OCI-LY1 (cell line): ENCODE results near the gene EEF1AKMT1.

ENCODE experiments used
- H2AFZ ChIP-seq: fragments of 200-600 bp; sonication (generic), shearing (Covaris generic); 2 replicates; pipeline ENCODE4 v1.6.0; 2014; ENCODE audit warnings: antibody characterized with exemption, mild to moderate bottlenecking, low read length
- H3F3A ChIP-seq: fragments of 200-600 bp; sonication (generic), shearing (Covaris generic); 2 replicates; pipeline ENCODE4 v1.6.0; 2014; ENCODE audit warnings: mild to moderate bottlenecking, antibody characterized with exemption, low read length, moderate library complexity; ENCODE audit not compliant: insufficient read depth
- H3K27ac ChIP-seq: fragments of 200-600 bp; sonication (generic); 2 replicates; pipeline ENCODE4 v1.5.1; 2014; ENCODE audit warnings: low read length, mixed run types, mild to moderate bottlenecking, low read depth; ENCODE audit not compliant: poor library complexity, severe bottlenecking
- H3K27me3 ChIP-seq: fragments of 200-600 bp; sonication (generic); 2 replicates; pipeline ENCODE4 v1.6.0; 2014; ENCODE audit warnings: antibody characterized with exemption, mild to moderate bottlenecking, low read length, moderate library complexity; ENCODE audit not compliant: insufficient read depth
- H3K36me3 ChIP-seq: fragments of 200-600 bp; sonication (generic); 2 replicates; pipeline ENCODE4 v1.6.1; 2014; ENCODE audit warnings: mild to moderate bottlenecking, antibody characterized with exemption, low read length, moderate library complexity, mixed read lengths; ENCODE audit not compliant: insufficient read depth
- H3K4me1 ChIP-seq: fragments of 200-600 bp; sonication (generic); 2 replicates; pipeline ENCODE4 v1.5.1; 2014; ENCODE audit warnings: mild to moderate bottlenecking, low read length, moderate library complexity; ENCODE audit not compliant: insufficient read depth, severe bottlenecking
- H3K4me2 ChIP-seq: fragments of 200-600 bp; sonication (generic), shearing (Covaris generic); 2 replicates; pipeline ENCODE4 v1.6.1; 2014; ENCODE audit warnings: low read length
- H3K4me3 ChIP-seq: fragments of 200-600 bp; sonication (generic); 2 replicates; pipeline ENCODE4 v1.5.1; 2014; ENCODE audit warnings: low read length, low read depth, mild to moderate bottlenecking, mixed read lengths; ENCODE audit not compliant: poor library complexity, severe bottlenecking
- H3K79me2 ChIP-seq: fragments of 200-600 bp; shearing (Covaris generic); 2 replicates; pipeline ENCODE4 v1.6.1; 2016; ENCODE audit warnings: mixed run types, low read length, mixed read lengths; ENCODE audit not compliant: insufficient read depth
- H3K9ac ChIP-seq: fragments of 200-600 bp; sonication (generic), shearing (Covaris generic); 2 replicates; pipeline ENCODE4 v1.6.1; 2014; ENCODE audit warnings: mild to moderate bottlenecking, low read length, mixed read lengths
- H3K9me2 ChIP-seq: fragments of 200-600 bp; sonication (generic), shearing (Covaris generic); 2 replicates; pipeline ENCODE4 v1.6.1; 2014; ENCODE audit warnings: low read depth, mild to moderate bottlenecking, low read length, mixed read lengths
- H3K9me3 ChIP-seq: fragments of 200-600 bp; shearing (Covaris generic); 2 replicates; pipeline ENCODE4 v1.6.1; 2014; ENCODE audit warnings: low read length, mixed read lengths
- H4K20me1 ChIP-seq: fragments of 200-600 bp; sonication (generic), shearing (Covaris generic); 2 replicates; pipeline ENCODE4 v1.6.0; 2016; ENCODE audit warnings: mild to moderate bottlenecking, low read length; ENCODE audit not compliant: insufficient read depth
- CTCF ChIP-seq: fragments of 200-600 bp; sonication (generic), shearing (Covaris generic); IDR thresholded peaks from 2 replicates; pipeline ENCODE4 v1.5.1; 2017; ENCODE audit warnings: mild to moderate bottlenecking, antibody characterized with exemption, low read length, moderate library complexity, mixed read lengths
- EZH2 ChIP-seq: fragments of 200-600 bp; sonication (generic), shearing (Covaris generic); IDR thresholded peaks from 2 replicates; pipeline ENCODE4 v1.8.0; 2017; ENCODE audit warnings: borderline replicate concordance, mixed run types, mild to moderate bottlenecking, antibody characterized with exemption, low read length, moderate library complexity, mixed read lengths

Gene EEF1AKMT1

GRCh38 chr13:20773194-20774080 is at the start of gene EEF1AKMT1:
Gene EEF1AKMT1 (minus strand): TSS chr13:20773961. CDS start chr13:20757598, 16,363 bp downstream.
- peak within 1 kb of the TSS; percentile 85 for H3K9ac ChIP-seq

GRCh38 chr13:20823071-20823470 is 49.3 kb upstream of the EEF1AKMT1 start:
- H3K9me2 ChIP-seq: no peaks in the 10 kb centered on the region
- H3K79me2 ChIP-seq: no peaks in the 10 kb centered on the region
- no peak overlapping the region for H3K4me2 ChIP-seq
- no peak overlapping the region for H3K9ac ChIP-seq
- H3K4me1 ChIP-seq: peaks cover 27% of the 10 kb centered on the region
- H3K4me3 ChIP-seq: no peak overlapping the region
- H3K27me3 ChIP-seq: no peaks in the 10 kb centered on the region
- H3K27ac ChIP-seq: no peak overlapping the region
- H3F3A ChIP-seq: no peaks in the 10 kb centered on the region
- H4K20me1 ChIP-seq: no peaks in the 10 kb centered on the region
- no peak overlapping the region for H2AFZ ChIP-seq
- TF ChIP-seq CTCF (no peak), EZH2 (no peak)
- no peaks in the 10 kb centered on the region for H3K9me3 ChIP-seq
- H3K36me3 ChIP-seq: peaks cover 24% of the 10 kb centered on the region

More at GRCh38 chr13:20773194-20774080, at the start of gene EEF1AKMT1:
- Histone ChIP-seq H3F3A (peaks cover 5% of the 10 kb centered on the region; the same call in 1 of the 2 replicates), H3K4me1 (peaks cover 19% of the 10 kb centered on the region), H3K4me3 (peak within 1 kb of the TSS; percentile 76), H4K20me1 (no peaks in the 10 kb centered on the region), H3K79me2 (no peaks in the 10 kb centered on the region), H3K9me3 (peaks cover 3% of the 10 kb centered on the region; the same call in 1 of the 2 replicates), H3K9me2 (no peaks in the 10 kb centered on the region), H2AFZ (no peak within 1 kb of the TSS), H3K4me2 (peak within 1 kb of the TSS; percentile 77), H3K27ac (peak within 1 kb of the TSS; percentile 81), H3K27me3 (no peaks in the 10 kb centered on the region), H3K36me3 (peaks cover 33% of the 10 kb centered on the region)
- no peak for TF ChIP-seq CTCF
- no peak for TF ChIP-seq EZH2

GRCh38 chr13:20822406-20822805 is 48.6 kb upstream of the EEF1AKMT1 start:
- Histone ChIP-seq H3K9me3 (no peaks in the 10 kb centered on the region), H3K4me1 (peaks cover 25% of the 10 kb centered on the region), H3F3A (no peaks in the 10 kb centered on the region), H3K4me2 (no peak overlapping the region), H4K20me1 (no peaks in the 10 kb centered on the region), H2AFZ (no peak overlapping the region), H3K4me3 (no peak overlapping the region), H3K36me3 (peaks cover 28% of the 10 kb centered on the region), H3K27ac (no peak overlapping the region), H3K9me2 (no peaks in the 10 kb centered on the region), H3K27me3 (no peaks in the 10 kb centered on the region), H3K9ac (no peak overlapping the region), H3K79me2 (no peaks in the 10 kb centered on the region)
- TF ChIP-seq CTCF (no peak), EZH2 (no peak)
